Measurements from ENCODE around the gene GALK2. TPM values are rescaled to one million over a fixed set of nuclear protein-coding genes. Genes with fewer than 3 reads are reported as not detected.

GALK2 gene
- total RNA-seq, 2 donors from 2014 or later: 21.5 to 35.6 TPM

DNA sequence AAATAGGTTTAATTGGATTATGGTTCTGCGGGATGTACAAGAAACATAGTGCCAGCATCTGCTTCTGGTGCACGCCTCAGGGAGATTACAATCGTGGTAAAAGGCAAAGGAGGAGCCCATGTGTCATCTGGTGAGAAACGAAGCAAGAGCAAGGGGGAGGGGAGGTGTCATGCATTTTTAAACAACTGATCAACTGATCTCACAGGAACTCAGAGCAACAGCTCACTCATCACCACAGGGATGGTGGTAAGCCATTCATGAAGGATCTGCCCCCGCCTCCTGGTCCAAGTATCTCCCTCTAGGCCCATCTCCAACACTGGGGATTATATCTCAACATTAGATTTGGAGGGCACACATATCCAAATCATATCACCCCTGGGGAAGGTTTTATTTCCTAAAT, 210.9 kb downstream of the GALK2 start:
- no peak for ATAC-seq
- Histone ChIP-seq H3K4me3 (no peak overlapping the region), H3K9me3 (no peaks in the 10 kb centered on the region), H3K27ac (no peak overlapping the region), H3K27me3 (no peaks in the 10 kb centered on the region), H3K36me3 (replicated peaks in 1 of 2; ENCODE audit: insufficient read depth in 1 of 2, low read depth in 2 of 2) (no peaks in the 10 kb centered on the region), H3K4me1 (no peaks in the 10 kb centered on the region)
- no peak for DNase-seq
- intact Hi-C loops (cut with DNase I): no loop called here
- 72 to 82% methylated on average over 5 of the region's 5 CpGs for WGBS, 2 donors
- TF ChIP-seq CTCF (IDR thresholded peaks at IDR 0.05): no peak
- TF ChIP-seq POLR2A (IDR thresholded peaks at IDR 0.05): no peak

Small RNA genes within 50 kb of the gene (microRNA-seq; reads per million reads assigned to microRNA genes)
- gene MIR4716 (ENCODE audit: borderline number of aligned reads in 2 of 2, borderline replicate concordance in 2 of 2): 0 reads per million in 2 donors

Small RNA genes within 50 kb of the gene (small RNA-seq; reads per million reads assigned to genes)
- not detected for gene MIR4716
- gene RF00019: not detected
- gene RN7SL307P: not detected

Other genes starting within 250 kb of the GALK2 start
- under 1 TPM in 1 of 2 donors, not detected in 1; 0.78 TPM for gene SHC4, start 206.3 kb upstream of the GALK2 start, total RNA-seq
- gene SECISBP2L, start 123.8 kb upstream of the GALK2 start, total RNA-seq: 10 to 100 TPM; 23.9 to 32.0 TPM
- 10 to 100 TPM; 17.5 to 33.7 TPM for gene COPS2, start 14.6 kb upstream of the GALK2 start, total RNA-seq

All from body of pancreas (tissue), 4 donors.